Calu3 (cell line): ENCODE results near the gene DDX54. TPM values are rescaled to one million over a fixed set of nuclear protein-coding genes. Genes with fewer than 3 reads are reported as not detected.
A peak's percentile ranks its signal among the peaks of the same experiment; 100 is the strongest.

Source experiments
- BruUV-seq: library from RNA; stranded (reverse); fragments of 400-500 nt; replicated peaks from 2 replicates; lab custom pipeline; 2021; lab: Mats Ljungman, UMichigan
- CTCF ChIA-PET: fragments of 300-600 bp; sonication (Branson Sonifier 250); formaldehyde crosslinking; loops from one replicate; lab custom pipeline; 2022; ENCODE audit warnings: antibody characterized with exemption; lab: Charles Lee
- DNase-seq: peaks from one replicate; pipeline ENCODE4 v3.0.0; 2022
- H3K27ac Mint-ChIP-seq: one replicate; pipeline ENCODE4 v1.8.0; 2022; ENCODE audit warnings: mixed read lengths; ENCODE audit not compliant: unreplicated experiment
- H3K27me3 Mint-ChIP-seq: one replicate; pipeline ENCODE4 v1.8.0; 2022; ENCODE audit warnings: mixed read lengths; ENCODE audit not compliant: unreplicated experiment
- H3K36me3 Mint-ChIP-seq: one replicate; pipeline ENCODE4 v1.8.0; 2022; ENCODE audit warnings: mild to moderate bottlenecking, moderate library complexity, mixed read lengths; ENCODE audit not compliant: insufficient read depth, unreplicated experiment
- H3K4me1 Mint-ChIP-seq: one replicate; pipeline ENCODE4 v1.8.0; 2022; ENCODE audit warnings: mild to moderate bottlenecking, low read depth, mixed read lengths; ENCODE audit not compliant: unreplicated experiment
- H3K4me3 Mint-ChIP-seq: one replicate; pipeline ENCODE4 v1.8.0; 2022; ENCODE audit warnings: mild to moderate bottlenecking, low read depth, moderate library complexity, mixed read lengths; ENCODE audit not compliant: unreplicated experiment
- H3K9me3 Mint-ChIP-seq: one replicate; pipeline ENCODE4 v1.8.0; 2022; ENCODE audit warnings: low read depth, mixed read lengths; ENCODE audit not compliant: unreplicated experiment
- intact Hi-C: fragments of 100-400 bp; cut with micrococcal nuclease; formaldehyde crosslinking; loops from one replicate; pipeline ENCODE4 v1.10.0; 2022; ENCODE audit not compliant: unreplicated experiment
- total RNA-seq: library from RNA; stranded (reverse); gene quantifications from 2 replicates; pipeline ENCODE4 v1.2.3, GENCODE V29; 2022
- TF ChIP-seq, protein P1 (sequence below): fragments of 200-600 bp; IDR thresholded peaks from one replicate; pipeline ENCODE4 v1.8.0; 2022; ENCODE audit warnings: antibody characterized with exemption; ENCODE audit not compliant: unreplicated experiment

Gene DDX54
- total RNA-seq, 1 experiment from 2014 or later, result 104 TPM

DNA sequence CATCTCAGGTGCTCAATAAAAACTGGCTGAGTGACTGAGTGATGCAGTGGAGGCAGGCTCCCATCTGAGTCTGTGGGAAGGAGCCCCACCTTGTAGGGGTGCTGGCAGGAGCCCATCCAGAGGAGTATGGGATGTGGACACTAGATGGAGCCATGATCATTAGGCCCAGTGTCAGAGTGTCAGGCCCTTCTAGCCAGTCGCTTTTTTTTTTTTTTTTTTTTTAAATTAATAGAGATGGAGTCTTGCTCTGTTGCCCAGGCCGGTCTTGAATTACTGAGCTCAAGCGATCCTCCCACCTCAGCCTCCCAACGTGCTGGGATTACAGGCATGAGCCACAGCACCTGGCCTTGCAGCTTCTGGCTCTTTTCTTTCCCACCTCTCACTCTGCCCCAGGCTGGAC lies 11.7 kb upstream of the DDX54 start:
- intact Hi-C loops, result loop anchor here (5.0 kb wide), 4 partner anchors 45 to 225 kb away; partner anchors contain the start of genes PLBD2 and SDSL
- no peaks in the 10 kb centered on the region for H3K9me3 Mint-ChIP-seq
- BruUV-seq, result no TSS peak
- peak; percentile 81 for DNase-seq
- H3K27me3 Mint-ChIP-seq, result no peaks in the 10 kb centered on the region
- CTCF ChIA-PET, result interaction anchor here (0.6 kb wide), 8 partner anchors 10 to 43 kb away, joined by 3 to 8 read pairs (median 4); partner anchors contain the start of gene DDX54
- H3K4me3 Mint-ChIP-seq, result no peak overlapping the region
- H3K4me1 Mint-ChIP-seq, result peaks cover 13% of the 10 kb centered on the region
- TF ChIP-seq, protein P1, sequence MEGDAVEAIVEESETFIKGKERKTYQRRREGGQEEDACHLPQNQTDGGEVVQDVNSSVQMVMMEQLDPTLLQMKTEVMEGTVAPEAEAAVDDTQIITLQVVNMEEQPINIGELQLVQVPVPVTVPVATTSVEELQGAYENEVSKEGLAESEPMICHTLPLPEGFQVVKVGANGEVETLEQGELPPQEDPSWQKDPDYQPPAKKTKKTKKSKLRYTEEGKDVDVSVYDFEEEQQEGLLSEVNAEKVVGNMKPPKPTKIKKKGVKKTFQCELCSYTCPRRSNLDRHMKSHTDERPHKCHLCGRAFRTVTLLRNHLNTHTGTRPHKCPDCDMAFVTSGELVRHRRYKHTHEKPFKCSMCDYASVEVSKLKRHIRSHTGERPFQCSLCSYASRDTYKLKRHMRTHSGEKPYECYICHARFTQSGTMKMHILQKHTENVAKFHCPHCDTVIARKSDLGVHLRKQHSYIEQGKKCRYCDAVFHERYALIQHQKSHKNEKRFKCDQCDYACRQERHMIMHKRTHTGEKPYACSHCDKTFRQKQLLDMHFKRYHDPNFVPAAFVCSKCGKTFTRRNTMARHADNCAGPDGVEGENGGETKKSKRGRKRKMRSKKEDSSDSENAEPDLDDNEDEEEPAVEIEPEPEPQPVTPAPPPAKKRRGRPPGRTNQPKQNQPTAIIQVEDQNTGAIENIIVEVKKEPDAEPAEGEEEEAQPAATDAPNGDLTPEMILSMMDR, result peak; percentile 57
- peak overlapping the region; percentile 42 for H3K27ac Mint-ChIP-seq
- H3K36me3 Mint-ChIP-seq, result peaks cover 14% of the 10 kb centered on the region

DNA sequence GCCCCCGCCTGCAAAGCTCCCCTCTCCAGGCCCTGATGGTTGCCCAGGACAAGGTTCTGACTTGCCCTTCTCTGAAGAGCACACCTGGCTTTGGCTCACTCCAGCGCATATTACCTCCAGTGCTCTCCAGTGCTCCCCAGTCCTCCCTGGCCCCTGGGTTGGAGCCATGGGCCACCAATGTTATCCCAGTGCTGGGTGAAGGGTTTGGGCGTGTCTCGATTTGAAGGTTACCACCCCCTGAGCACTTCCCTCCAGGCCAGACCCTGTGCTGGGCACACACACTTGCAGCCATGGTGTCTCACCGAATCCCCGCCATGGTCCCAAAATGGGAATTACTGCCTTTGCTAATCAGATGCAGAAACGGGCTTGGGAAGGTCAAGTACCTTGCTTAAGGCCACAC lies 11.3 kb upstream of the DDX54 start:
- no peak overlapping the region for H3K4me3 Mint-ChIP-seq
- H3K27ac Mint-ChIP-seq, result no peak overlapping the region
- no peak for DNase-seq
- H3K36me3 Mint-ChIP-seq, result peaks cover 18% of the 10 kb centered on the region
- no peaks in the 10 kb centered on the region for H3K27me3 Mint-ChIP-seq
- no TSS peak for BruUV-seq
- CTCF ChIA-PET, result no interaction called here
- TF ChIP-seq, protein P1, result no peak
- intact Hi-C loops, result loop anchor here (5.0 kb wide), 4 partner anchors 46 to 226 kb away; partner anchors contain the start of genes PLBD2 and SDSL
- H3K4me1 Mint-ChIP-seq, result peaks cover 13% of the 10 kb centered on the region
- H3K9me3 Mint-ChIP-seq, result no peaks in the 10 kb centered on the region

DNA sequence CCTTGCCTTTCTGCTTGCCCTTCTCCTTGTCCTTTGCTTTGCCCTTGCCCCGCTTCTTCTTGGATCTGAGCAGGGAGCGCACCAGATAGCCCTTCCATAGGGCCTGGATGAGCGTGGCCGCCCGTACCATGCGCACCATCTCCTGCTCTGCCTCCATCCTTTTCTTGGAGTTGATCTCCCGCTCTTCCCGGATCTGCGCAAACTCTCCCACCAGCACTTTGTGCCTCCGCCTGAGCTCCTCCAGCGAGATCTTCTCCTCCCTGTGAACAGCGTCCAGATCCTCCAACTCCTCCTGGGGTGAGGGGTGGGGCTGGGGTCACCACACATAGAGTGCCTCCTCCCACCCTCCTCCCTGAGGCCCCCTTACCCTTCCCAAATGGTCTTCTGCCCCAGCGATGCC lies 10.3 kb upstream of the DDX54 start:
- Mint-ChIP-seq H3K4me3 (no peak overlapping the region), H3K27ac (peak overlapping the region; percentile 10), H3K9me3 (no peaks in the 10 kb centered on the region), H3K4me1 (peaks cover 13% of the 10 kb centered on the region), H3K27me3 (no peaks in the 10 kb centered on the region), H3K36me3 (peaks cover 26% of the 10 kb centered on the region)
- BruUV-seq, result no TSS peak
- CTCF ChIA-PET, result interaction anchor here (1.5 kb wide), 1 partner anchor 28 kb away, joined by 4 read pairs; no protein-coding TSS in a partner anchor
- TF ChIP-seq, protein P1, result no peak
- DNase-seq, result no peak
- intact Hi-C loops, result loop anchor here (5.0 kb wide), 4 partner anchors 47 to 227 kb away; partner anchors contain the start of genes PLBD2 and SDSL

DNA sequence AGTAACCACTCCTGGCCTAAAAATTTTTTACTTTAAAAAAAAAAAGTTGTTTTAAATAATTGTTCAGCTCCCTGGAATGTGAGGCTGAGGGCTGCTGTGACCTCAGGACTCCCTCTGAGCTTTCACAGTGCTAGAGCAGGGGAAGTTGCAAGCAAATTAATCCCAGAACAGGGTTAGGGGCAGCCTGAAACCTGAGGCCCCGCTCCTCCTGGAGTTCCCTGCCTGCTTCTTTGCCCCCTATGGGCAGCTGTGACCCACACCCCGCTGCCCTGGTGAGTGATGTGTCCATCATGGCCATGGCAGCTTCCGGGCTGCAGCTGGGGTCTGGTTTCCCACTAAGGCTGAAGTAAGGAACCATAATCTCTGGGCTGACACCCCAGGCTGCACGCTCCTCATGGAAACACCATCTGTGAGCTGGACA lies 9.7 kb upstream of the DDX54 start:
- H3K27ac Mint-ChIP-seq, result no peak overlapping the region
- H3K36me3 Mint-ChIP-seq, result peaks cover 26% of the 10 kb centered on the region
- no peaks in the 10 kb centered on the region for H3K9me3 Mint-ChIP-seq
- CTCF ChIA-PET, result interaction anchor here (0.7 to 1.5 kb wide), 2 partner anchors 28 to 98 kb away, joined by 4 to 5 read pairs; no protein-coding TSS in a partner anchor
- BruUV-seq, result no TSS peak
- H3K4me1 Mint-ChIP-seq, result peaks cover 13% of the 10 kb centered on the region
- TF ChIP-seq, protein P1, result no peak
- no peak overlapping the region for H3K4me3 Mint-ChIP-seq
- intact Hi-C loops, result loop anchor here (5.0 kb wide), 4 partner anchors 47 to 227 kb away; partner anchors contain the start of genes PLBD2 and SDSL
- DNase-seq, result no peak
- no peaks in the 10 kb centered on the region for H3K27me3 Mint-ChIP-seq
